ENCODE measurements around the gene FAM210A. TPM values are rescaled to one million over a fixed set of nuclear protein-coding genes. Genes with fewer than 3 reads are reported as not detected.

Gene FAM210A
- total and polyA plus RNA-seq, 9 of the 15 experiments (the other 6 are each of a cell fraction or from before 2014, with no cell fraction given): 8.3 to 41.7 (median 19.1) TPM

GRCh38 chr18:13630716-13631268 lies 95.6 kb downstream of the FAM210A start:
- no peak overlapping the region for H3K4me3 ChIP-seq
- no peak overlapping the region for H2AFZ ChIP-seq (ENCODE audit: low read depth, low read length)
- H3K4me1 ChIP-seq (replicated peaks in 1 of 2; ENCODE audit: control insufficient read depth in 2 of 2, insufficient read depth in 2 of 2, low read length in 2 of 2): no peaks in the 10 kb centered on the region
- H3K9me1 ChIP-seq (ENCODE audit: control insufficient read depth, insufficient read depth, low read length): no peaks in the 10 kb centered on the region
- CTCF ChIA-PET (ENCODE audit: low intra/inter-chr PET ratio): no interaction called here
- ATAC-seq (no peak), DNase-seq (ENCODE audit: extremely low read depth in 1 of 4, low spot score in 3 of 4) (no peak), FAIRE-seq (no peak)
- peaks cover 4 to 33% of the 10 kb centered on the region in 2 experiments; a peak in 4 of 5 replicates for H3K27me3 ChIP-seq (ENCODE audit: control insufficient read depth in 2 of 2, insufficient read depth in 2 of 2, low read length in 2 of 2)
- under 1% methylated on average over 7 of the region's 7 CpGs for WGBS (ENCODE audit: insufficient coverage, low coverage, missing lambda C conversion rate)
- H4K20me1 ChIP-seq (replicated peaks; ENCODE audit: control insufficient read depth, insufficient read depth, low read length): no peaks in the 10 kb centered on the region; the same call in 1 of the 2 replicates
- 0 out of 2 replicates have a peak, but pooled peaks cover 4% of the 10 kb centered on the region for H3K9me3 ChIP-seq (replicated peaks; ENCODE audit: control insufficient read depth, insufficient read depth, low read depth, low read length)
- no peak for TF ChIP-seq FOXP1 (CRISPR knock-in tag; IDR thresholded peaks at IDR 0.05)
- TF ChIP-seq PURB (CRISPR knock-in tag; IDR thresholded peaks at IDR 0.05; ENCODE audit: low read depth): no peak
- no peak for TF ChIP-seq SIRT6 (IDR thresholded peaks at IDR 0.05; ENCODE audit: low read depth, low read length)
- no peak for TF ChIP-seq NRF1 (conservative IDR thresholded peaks at IDR 0.05 in 1 of 2, IDR thresholded peaks at IDR 0.05 in 1 of 2)
- no peak for TF ChIP-seq NFE2 (IDR thresholded peaks at IDR 0.05; ENCODE audit: low read depth)
- intact Hi-C loops (cut with micrococcal nuclease) (loop anchor here (1.0 kb wide), 1 partner anchor 72 kb away; no protein-coding TSS in a partner anchor), in situ Hi-C loops (cut with MboI) (no loop called here)
- no peak overlapping the region for H3K27ac ChIP-seq (ENCODE audit: extremely low read depth, low read depth, low read length)
- POLR2A ChIA-PET: no interaction called here
- no peaks in the 10 kb centered on the region for H3K36me3 ChIP-seq (ENCODE audit: control insufficient read depth, insufficient read depth, low read length)
- H3K4me2 ChIP-seq (ENCODE audit: insufficient read depth, low read length): no peak overlapping the region
- H3K9ac ChIP-seq (ENCODE audit: insufficient read depth in 1 of 2, low read depth in 2 of 2, low read length in 2 of 2): no peak overlapping the region; a peak in 1 of 4 replicates
- H3K79me2 ChIP-seq (ENCODE audit: control insufficient read depth, insufficient read depth, low read length): no peaks in the 10 kb centered on the region
- BruUV-seq (replicated peaks): no TSS peak

Data from K562 (cell line).